Endothelial cell of umbilical vein (primary cell): ENCODE data around the gene ETS1.

ENCODE experiments used
- CTCF ChIP-seq, 2 donors: IDR thresholded peaks; 1 replicate in 1 of 2; 2 replicates in 1 of 2; pipeline ENCODE4 v1.5.1; 2011; ENCODE audit warnings: low read length in 2 of 2, mild to moderate bottlenecking in 2 of 2, moderate library complexity in 2 of 2, control low read depth in 1 of 2, inconsistent platforms in 1 of 2, low read depth in 1 of 2; ENCODE audit not compliant: insufficient read depth in 1 of 2; ENCODE audit errors: extremely low read depth in 1 of 2
- EZH2 ChIP-seq: IDR thresholded peaks from 2 replicates; pipeline ENCODE4 v1.6.1; 2012; ENCODE audit warnings: borderline replicate concordance, low read depth, mild to moderate bottlenecking, moderate library complexity, low read length, inconsistent platforms; ENCODE audit not compliant: severe bottlenecking
- FOS ChIP-seq: IDR thresholded peaks from 2 replicates; pipeline ENCODE4 v1.6.1; 2011; ENCODE audit warnings: mild to moderate bottlenecking, low read length, moderate library complexity, borderline replicate concordance; ENCODE audit not compliant: insufficient read depth
- GATA2 ChIP-seq: IDR thresholded peaks from 2 replicates; pipeline ENCODE4 v1.7.0; 2011; ENCODE audit warnings: low read depth, mild to moderate bottlenecking, moderate library complexity, mixed read lengths, low read length; ENCODE audit not compliant: insufficient read length, insufficient read depth
- JUN ChIP-seq: IDR thresholded peaks from 2 replicates; pipeline ENCODE4 v1.6.1; 2011; ENCODE audit warnings: borderline replicate concordance, low read depth; ENCODE audit not compliant: insufficient read length, insufficient read depth
- MAX ChIP-seq: IDR thresholded peaks from 2 replicates; pipeline ENCODE4 v1.6.1; 2011; ENCODE audit not compliant: insufficient read depth, insufficient read length
- MYC ChIP-seq: IDR thresholded peaks from one replicate; pipeline ENCODE4 v1.6.1; 2011; ENCODE audit warnings: mild to moderate bottlenecking, low read depth, low read length
- POLR2A ChIP-seq: IDR thresholded peaks from 2 replicates; pipeline ENCODE4 v1.6.1; 2012; ENCODE audit warnings: low read depth, mild to moderate bottlenecking, control low read depth, low read length
- POLR2AphosphoS5 ChIP-seq: IDR thresholded peaks from 2 replicates; pipeline ENCODE4 v1.6.1; 2012; ENCODE audit warnings: low read depth, mild to moderate bottlenecking, control low read depth, low read length, moderate library complexity; ENCODE audit not compliant: insufficient read depth

GRCh38 chr11:128497061-128497775, 90.1 kb downstream of the ETS1 start:
- TF ChIP-seq POLR2A: no peak
- TF ChIP-seq CTCF (IDR thresholded peaks at IDR 0.05; ENCODE audit: extremely low read depth in 1 of 2, insufficient read depth in 1 of 2, low read depth in 1 of 2, low read length in 2 of 2): no peak
- no peak for TF ChIP-seq EZH2
- TF ChIP-seq POLR2AphosphoS5: peak; percentile 71
- TF ChIP-seq MYC: peak; percentile 29
- peak; percentile 54 for TF ChIP-seq MAX
- TF ChIP-seq GATA2: no peak
- peak; percentile 97 for TF ChIP-seq FOS
- TF ChIP-seq JUN: peak; percentile 97
